ENCODE data around the gene EMC9.

DNA sequence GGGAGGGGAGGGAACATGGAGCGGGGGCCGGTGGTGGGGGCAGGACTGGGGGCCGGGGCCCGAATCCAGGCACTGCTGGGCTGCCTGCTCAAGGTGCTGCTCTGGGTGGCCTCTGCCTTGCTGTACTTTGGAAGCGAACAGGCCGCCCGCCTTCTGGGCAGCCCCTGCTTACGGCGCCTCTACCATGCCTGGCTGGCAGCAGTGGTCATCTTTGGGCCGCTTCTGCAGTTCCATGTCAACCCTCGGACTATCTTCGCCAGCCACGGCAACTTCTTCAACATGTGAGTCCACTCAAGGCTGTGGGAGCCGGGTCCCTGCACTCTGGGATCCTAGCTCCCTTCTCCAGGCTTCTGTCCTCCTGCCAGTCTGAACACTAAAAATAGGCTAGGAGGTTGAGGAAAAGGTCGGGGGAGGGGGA is 9.8 kb downstream of the EMC9 start:
- TF ChIP-seq, protein P1, sequence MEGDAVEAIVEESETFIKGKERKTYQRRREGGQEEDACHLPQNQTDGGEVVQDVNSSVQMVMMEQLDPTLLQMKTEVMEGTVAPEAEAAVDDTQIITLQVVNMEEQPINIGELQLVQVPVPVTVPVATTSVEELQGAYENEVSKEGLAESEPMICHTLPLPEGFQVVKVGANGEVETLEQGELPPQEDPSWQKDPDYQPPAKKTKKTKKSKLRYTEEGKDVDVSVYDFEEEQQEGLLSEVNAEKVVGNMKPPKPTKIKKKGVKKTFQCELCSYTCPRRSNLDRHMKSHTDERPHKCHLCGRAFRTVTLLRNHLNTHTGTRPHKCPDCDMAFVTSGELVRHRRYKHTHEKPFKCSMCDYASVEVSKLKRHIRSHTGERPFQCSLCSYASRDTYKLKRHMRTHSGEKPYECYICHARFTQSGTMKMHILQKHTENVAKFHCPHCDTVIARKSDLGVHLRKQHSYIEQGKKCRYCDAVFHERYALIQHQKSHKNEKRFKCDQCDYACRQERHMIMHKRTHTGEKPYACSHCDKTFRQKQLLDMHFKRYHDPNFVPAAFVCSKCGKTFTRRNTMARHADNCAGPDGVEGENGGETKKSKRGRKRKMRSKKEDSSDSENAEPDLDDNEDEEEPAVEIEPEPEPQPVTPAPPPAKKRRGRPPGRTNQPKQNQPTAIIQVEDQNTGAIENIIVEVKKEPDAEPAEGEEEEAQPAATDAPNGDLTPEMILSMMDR (IDR thresholded peaks at IDR 0.05; ENCODE audit: poor library complexity) = no peak
- TF ChIP-seq EZH2 (IDR thresholded peaks at IDR 0.05; ENCODE audit: borderline replicate concordance) = no peak
- TF ChIP-seq EZH2phosphoT487 (IDR thresholded peaks at IDR 0.05; ENCODE audit: low read depth, severe bottlenecking, unreplicated experiment) = no peak
